NCI-H446 treated with DMSO at 0.1 percent for 48 hours (cell line): Measurements from ENCODE around the gene ABO.
"Not testable (repeated sequence)": the region's sequence is repeated elsewhere in the genome, so short reads cannot be mapped to it uniquely, and the experiment has no call there.

Experiments used
- DNase-seq: peaks from one replicate; lab custom pipeline; 2025; lab: John Stamatoyannopoulos, UW

The ABO gene

DNA sequence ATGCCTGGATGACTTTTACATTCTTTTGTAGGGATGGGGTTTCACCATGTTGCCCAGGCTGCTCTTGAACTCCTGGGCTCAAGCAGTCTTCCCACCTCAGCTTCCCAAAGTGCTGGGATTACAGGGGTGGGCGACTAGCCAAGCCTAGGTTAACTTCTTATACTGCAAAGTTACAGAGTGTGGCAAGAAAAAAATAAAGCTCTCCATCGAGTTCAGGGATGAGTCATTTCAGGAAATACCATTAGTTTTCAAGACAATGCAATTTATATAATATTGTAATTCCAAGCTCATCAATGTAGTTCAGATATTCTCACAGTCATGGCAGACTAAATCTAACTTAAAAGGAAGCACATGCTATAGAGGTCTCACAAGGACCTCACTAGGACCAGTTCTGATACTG, 11.5 kb upstream of the ABO start:
- no peak for DNase-seq

GRCh38 chr9:133285252-133285775, 10.3 kb upstream of the ABO start:
- no peak for DNase-seq

GRCh38 chr9:133284362-133284761, 9.4 kb upstream of the ABO start:
- no peak for DNase-seq

DNA sequence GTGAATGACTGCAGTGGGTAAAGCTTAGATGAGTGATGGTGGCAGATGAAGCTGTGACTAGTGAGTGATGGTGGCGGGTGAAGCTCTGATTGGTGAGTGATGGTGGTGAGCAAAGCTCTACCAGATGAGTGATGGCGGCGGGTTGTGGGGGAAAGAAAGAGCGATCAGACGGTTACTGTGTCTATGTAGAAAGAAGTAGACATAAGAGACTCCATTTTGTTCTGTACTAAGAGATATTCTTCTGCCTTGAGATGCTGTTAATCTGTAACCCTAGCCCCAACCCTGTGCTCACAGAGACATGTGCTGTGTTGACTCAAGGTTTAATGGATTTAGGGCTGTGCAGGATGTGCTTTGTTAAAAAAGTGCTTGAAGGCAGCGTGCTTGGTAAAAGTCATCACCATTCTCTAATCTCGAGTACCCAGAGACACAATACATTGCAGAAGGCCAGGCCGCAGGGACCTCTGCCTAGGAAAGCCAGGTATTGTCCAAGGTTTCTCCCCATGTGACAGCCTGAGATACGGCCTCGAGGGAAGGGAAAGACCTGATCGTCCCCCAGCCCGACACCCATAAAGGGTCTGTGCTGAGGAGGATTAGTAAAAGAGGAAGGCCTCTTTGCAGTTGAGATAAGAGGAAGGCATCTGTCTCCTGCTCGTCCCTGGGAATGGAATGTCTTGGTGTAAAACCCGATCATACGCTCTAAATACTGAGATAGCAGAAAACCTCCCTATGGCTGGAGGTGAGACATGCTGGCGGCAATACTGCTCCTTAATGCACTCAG, 8.4 kb upstream of the ABO start:
- DNase-seq, result not testable (repeated sequence)

DNA sequence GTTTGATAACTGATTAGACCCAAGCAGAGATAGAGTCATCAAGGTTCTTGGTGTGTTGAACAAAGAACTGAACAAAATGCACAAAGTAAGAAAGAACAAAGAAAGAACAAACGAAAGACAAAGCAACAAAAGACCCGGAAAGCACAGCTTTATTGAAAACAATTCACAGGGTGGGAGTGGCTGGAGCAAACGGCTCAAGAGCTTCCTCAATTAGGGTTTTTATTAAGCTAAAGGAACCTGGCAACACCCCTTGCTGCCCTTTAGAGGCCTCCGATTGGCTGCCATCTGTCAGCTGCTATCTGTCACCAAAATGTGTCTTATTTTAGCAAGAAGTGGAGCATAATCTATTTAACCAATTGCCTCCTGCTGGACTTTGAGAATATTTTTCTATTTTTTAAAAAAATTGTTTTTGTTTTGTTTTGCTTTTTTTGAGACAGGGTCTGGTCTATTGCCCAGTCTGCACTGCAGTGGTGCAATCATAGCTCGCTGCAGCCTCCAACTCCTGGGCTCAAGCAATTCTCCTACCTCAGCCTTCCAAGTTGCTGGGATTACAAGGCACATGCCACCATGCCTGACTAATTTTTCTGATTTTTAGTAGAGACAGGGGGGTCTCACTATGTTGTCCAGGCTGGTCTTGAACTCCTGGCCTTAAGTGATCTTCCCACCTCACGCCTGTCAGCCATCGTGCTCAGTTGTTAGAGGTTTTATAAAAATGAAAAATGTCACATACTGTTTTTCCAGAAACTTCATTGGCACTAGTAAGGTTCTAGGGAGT, 7.7 kb upstream of the ABO start:
- DNase-seq, result no peak

- DNase-seq, result no peak
These were observed 5.4 kb upstream of the ABO start for GRCh38 chr9:133280392-133280791.

DNA sequence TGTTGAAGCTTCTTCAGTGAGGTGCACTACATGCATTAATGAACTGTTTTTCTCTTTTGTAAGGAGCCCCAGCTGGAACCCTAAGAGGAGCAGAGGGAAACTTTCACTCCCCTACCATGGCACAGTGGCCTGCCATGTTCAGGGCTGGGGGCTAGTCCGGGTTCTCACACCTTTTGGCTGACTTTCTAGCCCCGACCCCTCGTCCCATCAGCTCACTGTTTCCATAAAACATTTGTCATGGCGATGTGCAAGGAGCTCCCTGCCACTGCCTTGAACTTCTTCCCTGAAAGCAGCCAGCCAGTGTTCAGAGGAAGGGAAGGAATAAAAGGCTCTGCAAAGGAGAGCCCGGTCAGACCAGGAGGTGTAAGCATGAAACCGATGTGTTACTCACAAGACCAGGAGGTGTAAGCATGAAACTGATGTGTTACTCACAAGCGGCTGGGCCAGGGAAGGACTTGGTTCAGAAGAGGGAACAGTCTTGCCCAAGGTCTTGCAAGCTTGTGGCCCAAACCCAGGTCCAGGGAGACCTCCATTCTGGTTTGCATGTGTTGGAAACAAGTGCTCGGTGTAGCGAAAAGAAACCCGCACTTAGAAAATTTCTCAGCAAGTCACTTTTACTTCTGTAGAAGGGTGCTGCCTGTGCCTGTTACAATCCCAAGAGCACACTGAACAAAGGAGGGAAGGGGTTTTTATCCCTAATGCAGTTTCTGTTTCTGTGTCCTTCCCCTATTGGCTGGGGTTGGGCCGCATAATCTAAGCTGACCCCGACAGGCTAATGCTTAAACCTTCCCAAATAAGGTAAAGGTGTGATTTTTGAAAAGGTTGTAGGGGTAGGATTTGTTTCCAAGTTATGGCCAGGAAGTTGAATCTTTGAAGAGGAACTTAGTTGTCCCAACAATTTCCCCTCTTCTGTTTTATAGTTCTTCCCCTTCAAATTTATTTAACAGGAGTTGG, 3.4 kb upstream of the ABO start:
- no peak for DNase-seq

DNA sequence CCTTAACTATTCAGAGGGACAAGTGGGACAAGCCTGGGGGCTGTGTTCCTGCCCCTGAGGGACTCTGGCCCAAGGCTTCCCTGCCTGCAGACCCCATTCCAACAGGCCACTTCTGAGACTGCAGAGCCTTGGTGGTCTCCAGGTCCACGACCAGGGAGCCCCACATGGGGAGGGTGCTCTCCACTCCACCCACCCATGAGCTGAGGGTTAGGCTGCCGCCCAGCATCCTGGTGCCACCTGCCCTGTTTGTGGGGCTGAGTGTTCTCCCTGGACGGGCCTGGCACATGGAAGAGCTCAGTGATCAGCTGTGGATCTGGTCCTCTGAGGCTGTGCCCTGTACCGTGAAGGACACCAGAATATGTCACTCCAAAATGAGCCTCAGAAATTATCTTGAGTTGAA, 2.5 kb upstream of the ABO start:
- no peak for DNase-seq

DNA sequence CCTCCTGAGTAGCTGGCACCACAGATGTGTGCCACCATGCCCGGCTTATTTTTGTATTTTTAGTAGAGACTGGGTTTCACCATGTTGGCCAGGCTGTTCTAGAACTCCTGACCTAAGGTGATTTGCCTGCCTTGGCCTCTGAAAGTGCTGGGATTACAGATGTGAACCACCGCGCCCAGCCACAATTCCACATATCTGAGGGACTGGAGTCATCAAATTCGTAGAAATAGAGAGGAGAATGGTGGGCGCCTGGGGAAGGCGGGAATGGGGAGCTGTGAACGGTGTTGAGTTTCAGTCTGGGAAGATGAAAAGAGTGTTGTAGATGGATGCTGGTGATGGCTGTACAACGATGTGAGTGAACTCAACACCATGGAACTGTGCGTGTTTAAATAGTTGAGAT, 1.9 kb upstream of the ABO start:
- DNase-seq, result no peak

DNA sequence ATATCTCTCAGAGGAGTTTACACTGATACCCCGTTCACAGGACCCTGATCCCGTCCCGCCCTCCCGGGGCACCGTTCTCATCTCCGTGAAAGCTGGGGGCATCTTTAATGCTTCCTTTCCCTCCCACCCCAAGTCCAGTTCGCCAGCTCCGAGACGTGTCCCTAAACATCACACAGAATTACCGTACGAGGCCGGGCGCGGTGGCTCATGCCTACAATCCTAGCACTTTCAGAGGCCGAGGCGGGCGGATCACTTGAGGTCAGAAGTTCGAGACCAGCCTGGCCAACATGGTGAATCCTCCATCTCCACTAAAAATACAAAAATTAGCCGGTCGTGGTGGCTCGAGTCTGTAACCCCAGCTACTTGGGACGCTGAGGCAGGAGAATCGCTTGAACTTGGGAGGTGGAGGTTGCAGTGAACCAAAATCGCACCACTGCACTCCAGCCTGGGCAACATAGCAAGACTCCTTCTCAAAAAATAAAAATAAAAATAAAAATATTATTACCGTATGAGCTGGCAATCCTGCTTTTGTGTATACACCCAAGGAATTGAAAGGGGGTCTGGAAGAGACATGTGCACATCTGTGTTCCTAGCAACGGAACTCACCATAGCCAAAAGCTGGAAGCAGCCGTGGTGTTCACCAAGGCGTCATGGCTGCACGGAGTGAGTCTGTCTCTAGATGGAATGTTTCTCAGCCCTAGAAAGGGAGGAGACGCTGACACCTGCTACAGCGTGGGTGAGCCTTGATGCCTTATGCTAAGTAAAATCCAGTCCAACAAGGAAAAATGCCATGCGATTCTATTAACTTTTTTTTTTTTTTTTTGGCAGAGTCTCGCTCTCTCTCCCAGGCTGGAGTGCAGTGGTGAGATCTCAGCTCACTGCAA, 1.2 kb upstream of the ABO start:
- no peak for DNase-seq

DNA sequence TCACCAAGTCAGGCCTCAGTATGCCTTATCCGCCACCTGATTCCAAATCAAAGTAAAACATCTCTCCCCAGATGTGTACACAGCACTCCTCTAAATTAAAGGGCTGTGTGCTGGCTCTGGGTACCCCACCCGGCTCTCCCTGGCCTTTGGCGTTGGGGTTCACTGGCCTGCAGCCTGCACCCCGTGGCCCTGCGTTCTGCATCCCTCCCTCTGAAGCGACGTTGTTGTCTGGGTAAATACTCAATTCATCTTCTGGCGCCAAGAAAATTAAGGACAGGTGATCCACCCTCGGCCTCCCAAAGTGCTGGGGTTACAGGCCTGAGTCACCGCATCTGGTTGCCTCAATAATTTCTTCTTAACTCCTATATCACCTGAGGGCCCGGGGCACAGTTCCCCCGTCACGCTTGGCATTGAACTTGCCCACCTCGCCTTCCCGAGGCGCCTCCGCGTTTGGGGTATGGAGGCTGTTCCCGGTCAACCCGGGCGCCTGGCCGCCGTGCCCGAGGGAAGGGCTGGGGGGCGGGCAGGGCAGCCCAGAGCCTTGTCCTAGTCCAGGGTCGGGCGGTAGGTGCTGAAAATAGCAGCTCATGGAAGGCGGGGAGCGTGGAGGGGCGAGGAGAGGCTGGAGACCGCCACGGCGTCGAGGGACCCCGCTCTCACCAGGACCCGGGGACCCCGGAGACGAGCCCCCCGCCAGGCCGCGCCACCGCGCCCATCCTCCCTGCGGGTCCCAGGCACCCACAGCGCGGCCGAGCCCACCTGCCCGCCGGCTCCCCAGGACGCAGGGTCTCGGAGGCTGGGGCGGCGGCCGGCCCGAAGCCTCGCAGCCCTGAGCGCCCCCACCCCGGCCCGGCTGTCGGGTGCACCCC, 531 bp downstream of the ABO start:
- no peak for DNase-seq

DNA sequence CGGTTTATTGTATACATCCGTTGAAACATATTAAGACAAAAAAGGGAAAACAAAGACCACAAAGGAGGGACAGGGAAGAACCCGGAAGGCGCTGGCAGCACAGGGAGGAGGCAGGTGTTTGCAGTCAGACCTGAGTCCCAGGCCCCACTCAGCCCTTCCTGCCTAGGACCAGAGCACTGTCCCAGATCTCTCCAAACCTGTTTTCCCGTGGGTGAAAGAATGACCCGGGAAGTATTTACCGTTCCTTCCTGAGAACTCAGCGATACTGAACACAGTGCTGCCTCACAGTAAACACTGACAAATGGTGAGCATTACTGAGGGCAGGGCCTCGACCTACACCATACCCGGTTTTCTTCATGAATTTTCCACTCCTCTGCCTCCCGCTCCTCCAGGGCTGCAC, 1.2 kb downstream of the ABO start:
- no peak for DNase-seq

DNA sequence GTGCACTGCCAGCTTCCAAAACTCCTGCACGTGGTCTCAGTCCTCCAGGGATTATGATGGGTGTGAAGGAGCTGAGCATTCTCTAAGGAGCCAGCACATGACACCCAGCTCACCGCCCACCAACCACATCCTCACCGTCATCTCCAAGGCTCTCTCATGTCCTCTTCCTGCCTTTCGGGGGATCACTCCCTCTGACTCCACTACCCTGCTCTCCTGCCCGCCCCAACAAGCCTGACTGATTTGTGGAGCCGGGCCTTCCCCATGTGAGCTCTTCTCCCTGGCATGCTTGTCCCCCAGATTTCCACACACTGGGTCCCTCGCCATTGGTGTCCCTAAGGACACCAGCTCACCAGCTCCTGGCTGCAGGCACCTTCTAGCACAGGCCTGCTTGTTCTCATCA, 1.9 kb downstream of the ABO start:
- no peak for DNase-seq

DNA sequence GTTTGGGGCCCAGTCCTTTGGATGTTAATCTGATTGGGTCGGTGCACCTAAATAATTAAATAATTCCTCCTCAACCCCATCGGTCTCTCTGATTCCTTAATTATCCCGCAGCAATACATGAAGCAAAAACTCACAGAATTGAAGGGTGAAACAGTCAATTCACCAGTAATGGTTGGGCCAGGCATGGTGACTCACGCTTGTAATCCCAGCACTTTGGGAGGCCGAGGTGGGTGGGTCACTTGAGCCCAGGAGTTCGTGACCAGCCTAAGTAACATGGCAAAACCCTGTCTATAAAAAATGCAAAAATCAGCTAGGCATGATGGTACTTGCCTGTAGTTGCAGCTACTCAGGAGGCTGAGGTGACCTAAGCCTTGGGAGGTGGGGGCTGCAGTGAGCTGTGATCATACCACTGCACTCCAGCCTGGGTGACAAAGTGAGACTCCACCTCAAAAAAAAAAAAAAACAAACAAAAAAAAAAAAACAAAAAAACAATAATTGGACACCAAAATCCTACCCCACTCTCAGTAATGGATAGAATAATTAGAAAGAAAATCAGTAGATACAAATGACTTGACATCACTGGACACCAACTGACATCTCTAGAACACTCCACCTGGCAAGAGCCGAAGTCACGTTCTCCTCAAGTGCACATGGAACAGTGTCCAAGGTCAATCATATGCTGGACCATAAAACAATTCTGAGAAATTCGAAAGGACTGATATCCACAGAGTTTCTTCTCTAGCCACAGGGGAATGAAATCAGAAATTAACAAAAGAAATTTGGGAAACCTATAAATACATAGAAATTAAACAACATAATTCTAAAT, 5.3 kb downstream of the ABO start:
- DNase-seq, result no peak

GRCh38 chr9:133269136-133269535, 5.9 kb downstream of the ABO start:
- not testable (repeated sequence) for DNase-seq

DNA sequence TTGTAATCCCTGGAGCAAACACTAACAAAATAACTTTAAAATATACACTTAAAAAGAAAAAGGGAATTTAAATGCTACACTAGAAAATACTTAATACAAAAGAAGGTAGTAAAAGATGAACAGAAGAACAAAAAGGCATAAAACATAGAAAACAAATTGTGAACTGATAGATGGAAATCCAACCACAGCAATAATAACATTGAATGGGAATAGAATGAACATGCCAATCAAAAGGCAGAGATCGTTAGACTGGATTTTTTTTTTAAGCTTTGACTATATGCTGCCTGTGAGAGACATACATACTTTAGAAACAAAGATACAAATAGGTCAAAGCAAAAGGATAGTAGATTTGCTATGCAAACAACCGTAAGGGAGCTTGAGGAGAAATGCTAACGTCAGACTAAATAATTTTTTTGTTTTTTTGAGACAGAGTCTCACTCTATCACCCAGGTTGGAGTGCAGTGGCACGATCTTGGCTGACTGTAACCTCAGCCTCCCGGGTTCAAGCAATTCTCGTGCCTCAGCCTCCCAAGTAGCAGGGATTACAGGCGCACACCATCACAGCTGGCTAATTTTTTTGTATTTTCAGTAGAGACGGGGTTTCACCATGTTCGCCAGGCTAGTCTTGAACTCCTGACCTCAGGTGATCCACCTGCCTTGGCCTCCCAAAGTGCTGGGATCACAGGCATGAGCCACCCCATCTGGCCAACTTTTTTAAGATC, 6.5 kb downstream of the ABO start:
- DNase-seq, result no peak

DNA sequence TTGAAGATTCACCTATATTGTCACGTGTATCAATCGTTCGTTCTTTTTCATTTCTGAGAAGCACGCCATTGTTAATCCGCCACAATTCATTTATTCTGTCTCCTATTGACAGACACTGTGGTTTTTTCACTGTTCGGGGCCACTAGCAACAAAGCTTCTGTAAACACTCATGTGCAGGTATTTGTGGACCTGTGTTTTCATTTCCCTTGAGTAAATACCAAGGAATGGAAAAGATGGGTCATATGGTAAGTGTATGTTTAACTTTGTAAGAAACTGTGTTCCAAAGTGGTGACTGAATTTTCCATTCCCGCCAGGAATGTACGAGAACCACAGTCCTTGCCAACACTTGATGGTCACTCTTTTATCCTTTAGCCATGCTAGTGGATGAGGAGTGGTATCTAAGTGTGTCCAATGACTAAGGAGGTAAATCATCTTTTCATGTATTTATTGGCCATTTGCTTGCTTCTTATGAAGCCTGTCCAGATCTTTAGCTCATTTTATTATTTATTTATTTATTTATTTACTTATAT, 10.7 kb downstream of the ABO start:
- DNase-seq, result no peak

DNA sequence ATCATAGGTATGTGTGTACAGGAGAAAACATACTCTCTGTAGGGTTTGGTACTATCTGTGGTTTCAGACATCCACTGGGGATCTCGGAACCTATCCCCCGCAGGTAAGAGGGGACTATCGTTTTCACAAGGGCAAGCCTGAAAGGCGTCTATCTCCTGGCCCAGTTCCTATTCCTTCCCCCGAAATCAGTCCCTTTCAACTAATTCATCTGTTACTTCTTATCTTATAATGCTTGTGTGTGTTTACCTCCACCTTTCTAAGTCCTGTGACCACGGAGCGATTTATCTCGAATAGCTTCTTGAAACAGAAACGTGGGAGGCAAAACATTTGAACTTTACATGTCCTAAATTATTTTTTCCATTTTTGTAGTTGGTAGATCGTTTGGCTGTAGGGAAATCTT, 11.4 kb downstream of the ABO start:
- DNase-seq, result no peak
